ENCODE results near the gene HBZ.
A peak's percentile ranks its signal among the peaks of the same experiment; 100 is the strongest.
"Not testable (repeated sequence)": the region's sequence is repeated elsewhere in the genome, so short reads cannot be mapped to it uniquely, and the experiment has no call there.

Gene HBZ

DNA sequence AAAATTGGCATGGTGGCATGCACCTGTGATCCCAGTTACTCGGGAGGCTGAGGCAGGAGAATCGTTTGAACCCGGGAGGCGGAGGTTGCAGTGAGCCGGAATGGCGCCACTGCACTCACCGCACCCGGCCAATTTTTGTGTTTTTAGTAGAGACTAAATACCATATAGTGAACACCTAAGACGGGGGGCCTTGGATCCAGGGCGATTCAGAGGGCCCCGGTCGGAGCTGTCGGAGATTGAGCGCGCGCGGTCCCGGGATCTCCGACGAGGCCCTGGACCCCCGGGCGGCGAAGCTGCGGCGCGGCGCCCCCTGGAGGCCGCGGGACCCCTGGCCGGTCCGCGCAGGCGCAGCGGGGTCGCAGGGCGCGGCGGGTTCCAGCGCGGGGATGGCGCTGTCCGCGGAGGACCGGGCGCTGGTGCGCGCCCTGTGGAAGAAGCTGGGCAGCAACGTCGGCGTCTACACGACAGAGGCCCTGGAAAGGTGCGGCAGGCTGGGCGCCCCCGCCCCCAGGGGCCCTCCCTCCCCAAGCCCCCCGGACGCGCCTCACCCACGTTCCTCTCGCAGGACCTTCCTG, 27.7 kb downstream of the HBZ start, which contains the start of gene HBQ1:
HBQ1 (plus strand) TSS at position 359 of the 575 bp plus-strand sequence; CDS start at position 387, 28 bp downstream.
- peak; percentile 76 for DNase-seq

- peak; percentile 89 for DNase-seq
These were observed 28.5 kb downstream of the HBZ start for GRCh38 chr16:180681-181564.

GRCh38 chr16:181565-182021, 29.1 kb downstream of the HBZ start:
- DNase-seq: peak; percentile 43

DNA sequence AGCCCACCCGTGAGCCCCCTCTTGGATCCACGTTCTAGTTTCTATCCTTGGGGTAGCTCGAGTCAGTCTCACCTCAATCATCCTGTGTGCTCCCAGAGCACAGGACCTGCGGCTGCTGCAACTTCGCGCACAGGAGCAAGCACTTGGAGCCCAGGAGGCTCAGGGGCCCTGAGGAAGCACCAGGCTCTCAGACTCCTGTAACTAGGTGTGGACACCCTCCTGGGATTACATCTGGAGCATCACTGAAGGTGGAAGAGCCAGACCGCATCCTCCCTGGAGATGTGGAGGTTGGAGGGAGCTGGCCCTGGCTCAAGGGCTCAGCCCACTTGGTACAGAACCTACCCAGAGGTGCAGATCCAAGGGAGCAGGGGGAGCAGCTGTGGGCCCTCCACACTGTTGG, 30.6 kb downstream of the HBZ start:
- no peak for DNase-seq

GRCh38 chr16:185213-185612, 32.8 kb downstream of the HBZ start:
- no peak for DNase-seq

GRCh38 chr16:185691-186090, 33.2 kb downstream of the HBZ start:
- DNase-seq: no peak

- no peak for DNase-seq
These were observed 34.9 kb downstream of the HBZ start for GRCh38 chr16:187330-187729.

DNA sequence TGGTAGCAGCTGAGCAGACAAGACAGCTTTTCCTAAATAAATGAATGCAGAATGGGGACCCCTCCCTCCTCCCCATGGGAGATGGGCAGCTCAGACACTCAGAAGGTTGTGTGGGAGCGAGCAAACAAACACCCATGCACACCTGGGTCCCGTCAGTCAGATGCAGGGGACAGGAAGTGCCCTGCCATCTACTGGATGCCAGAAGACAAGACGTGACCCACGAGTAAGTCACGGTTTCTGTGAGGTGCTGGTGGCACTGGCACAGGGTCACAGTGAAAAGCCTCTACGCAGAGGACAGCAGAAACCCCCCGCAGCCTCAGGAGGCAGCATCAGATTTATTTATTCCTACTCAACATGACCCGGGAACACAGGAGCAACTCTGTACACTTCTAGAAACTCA, 36.2 kb downstream of the HBZ start:
- peak; percentile 64 for DNase-seq

- no peak for DNase-seq
These were observed 37.3 kb downstream of the HBZ start for GRCh38 chr16:189604-190186.

GRCh38 chr16:191831-192230, 39.4 kb downstream of the HBZ start:
- no peak for DNase-seq

DNA sequence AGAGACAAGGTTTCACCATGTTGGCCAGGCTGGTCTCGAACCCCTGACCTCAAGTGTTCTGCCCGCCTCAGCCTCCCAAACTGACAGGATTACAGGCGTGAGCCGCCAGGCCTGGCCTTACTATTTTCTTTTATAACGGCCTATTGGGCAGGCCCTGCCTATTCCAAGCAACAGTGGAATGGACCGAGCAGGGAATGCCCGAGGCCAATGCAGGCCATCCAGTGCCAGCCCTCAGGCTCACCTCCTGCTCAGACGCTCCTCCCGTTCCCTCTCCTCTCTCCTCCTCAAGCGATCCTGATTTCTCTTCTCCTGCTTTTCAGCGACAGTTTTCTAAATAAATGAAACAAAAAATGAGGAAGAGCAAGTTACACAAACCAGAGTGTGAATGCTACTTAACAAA, 40.2 kb downstream of the HBZ start:
- no peak for DNase-seq

DNA sequence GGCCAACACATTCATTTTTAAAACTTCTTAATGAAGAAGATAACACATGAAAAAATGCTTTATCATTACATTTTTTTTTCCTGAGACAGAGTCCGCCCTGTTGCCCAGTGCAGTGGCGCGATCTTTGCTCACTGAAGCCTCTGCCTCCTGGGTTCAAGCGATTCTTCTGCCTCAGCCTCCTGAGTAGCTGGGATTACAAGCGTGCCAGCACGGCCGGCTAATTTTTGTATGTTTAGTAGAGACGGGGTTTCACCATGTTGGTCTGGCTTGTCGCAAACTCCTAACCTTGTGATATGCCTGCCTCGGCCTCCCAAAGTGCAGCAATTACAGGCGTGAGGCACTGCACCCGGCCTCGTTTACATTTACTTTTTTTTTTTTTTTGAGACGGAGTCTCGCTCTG, 41.0 kb downstream of the HBZ start:
- no peak for DNase-seq

GRCh38 chr16:194516-194915, 42.1 kb downstream of the HBZ start:
- no peak for DNase-seq

GRCh38 chr16:200388-200787, 47.9 kb downstream of the HBZ start:
- no peak for DNase-seq

- no peak for DNase-seq
These were observed 50.8 kb downstream of the HBZ start for GRCh38 chr16:203246-203645.

DNA sequence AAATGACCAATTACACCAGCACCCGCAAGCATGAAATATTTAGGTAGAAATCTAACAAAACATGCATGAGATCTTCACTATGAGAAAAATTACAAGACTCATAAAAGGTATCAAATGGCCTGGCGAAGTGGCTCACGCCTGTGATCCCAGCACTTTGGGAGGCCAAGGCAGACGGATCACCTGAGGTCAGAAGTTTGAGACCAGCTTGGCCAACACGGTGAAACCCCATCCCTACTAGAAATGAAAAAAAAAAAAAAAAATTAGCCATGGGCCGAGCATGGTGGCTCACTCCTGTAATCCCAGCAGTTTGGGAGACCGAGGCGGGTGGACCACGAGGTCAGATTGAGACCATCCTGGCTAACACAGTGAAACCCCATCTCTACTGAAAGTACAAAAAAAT, 51.6 kb downstream of the HBZ start:
- DNase-seq: not testable (repeated sequence)
